Measurements from ENCODE around the gene SLC8B1.

SLC8B1 gene

DNA sequence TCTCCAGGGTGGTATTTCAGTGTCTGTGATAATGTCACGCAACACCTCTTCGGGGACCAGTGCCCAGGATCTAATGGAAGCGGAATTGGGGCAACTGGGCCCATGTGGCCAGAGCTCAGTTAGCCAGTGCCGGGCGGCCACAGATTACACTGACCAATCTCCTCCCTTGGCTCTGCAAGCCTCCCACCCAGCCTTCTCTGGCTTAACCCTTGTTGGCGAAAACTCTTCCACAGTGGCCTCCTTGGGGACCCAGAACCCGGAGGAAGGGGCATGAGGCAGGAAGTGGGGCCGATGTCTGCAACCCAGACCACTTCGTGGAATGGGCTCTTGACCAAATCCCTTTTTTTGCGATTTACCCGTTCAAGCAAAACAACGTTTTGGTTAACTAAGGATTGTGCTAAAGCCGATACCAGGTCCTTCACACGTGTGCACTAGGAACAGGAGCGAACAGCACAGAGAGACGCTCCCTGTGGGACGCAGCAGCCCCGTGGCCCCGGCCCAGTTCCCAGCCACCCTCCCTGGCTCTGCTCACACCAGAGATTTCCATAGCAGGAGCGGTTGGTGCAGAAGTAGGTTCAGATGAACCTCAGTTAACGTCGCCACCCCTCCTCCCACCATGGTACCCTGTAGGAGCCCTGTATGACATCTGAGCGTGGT is 38.2 kb downstream of the SLC8B1 start:
- no peak for FAIRE-seq
- no peak for DNase-seq (ENCODE audit: low spot score)

DNA sequence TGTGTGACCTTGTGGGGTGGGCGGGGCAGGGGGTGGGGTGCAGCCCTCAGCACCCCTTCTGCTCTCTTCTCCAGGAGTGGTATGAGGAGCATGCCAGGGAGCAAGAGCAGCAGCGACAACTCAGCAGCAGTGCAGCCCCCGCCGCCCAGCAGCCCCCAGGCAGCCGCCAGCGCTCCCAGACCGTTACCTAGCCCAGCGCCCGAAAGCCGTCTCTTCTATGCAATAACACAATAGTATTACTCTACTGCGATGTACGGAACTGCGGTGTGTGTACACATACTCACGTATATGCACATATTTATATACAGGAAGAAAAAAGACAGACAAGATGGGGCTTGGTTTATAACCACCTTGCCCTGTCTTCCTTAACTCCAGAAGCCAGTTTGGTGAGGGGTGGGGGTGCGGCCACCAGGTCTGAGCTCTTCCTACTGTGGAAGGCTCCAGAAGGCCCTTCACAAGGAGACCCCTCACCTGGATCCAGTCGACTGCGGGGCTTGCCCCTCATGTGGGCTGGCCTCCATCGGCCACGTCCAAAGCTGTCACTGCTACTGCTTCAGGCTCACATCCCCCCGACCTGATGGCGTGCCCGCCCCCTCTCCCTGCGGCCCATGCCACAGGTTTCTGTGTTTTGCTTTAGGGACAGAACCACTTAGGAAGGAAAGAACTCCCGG is 38.9 kb downstream of the SLC8B1 start:
- no peak for DNase-seq (ENCODE audit: low spot score)
- FAIRE-seq: no peak

DNA sequence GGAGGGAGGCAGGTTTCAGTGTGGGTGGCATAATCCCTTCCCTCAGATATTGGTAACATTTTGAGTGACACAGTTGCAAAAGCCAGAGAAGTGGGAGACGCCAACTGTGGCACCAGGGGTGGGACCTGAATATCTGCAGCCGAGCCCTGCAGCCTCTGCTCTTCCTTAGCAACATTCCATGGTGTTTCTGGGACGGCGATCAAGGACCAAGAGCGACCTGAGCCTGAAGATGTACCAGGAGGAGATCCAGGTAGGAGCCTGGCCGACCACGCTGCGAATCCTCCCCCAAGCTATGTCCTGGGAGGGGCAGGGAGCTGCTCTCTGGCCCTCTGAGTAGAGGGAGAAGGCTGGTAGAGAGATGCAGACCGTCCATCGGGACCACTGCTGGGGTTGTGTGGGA is 41.8 kb downstream of the SLC8B1 start:
- FAIRE-seq: no peak
- no peak for DNase-seq (ENCODE audit: low spot score)

DNA sequence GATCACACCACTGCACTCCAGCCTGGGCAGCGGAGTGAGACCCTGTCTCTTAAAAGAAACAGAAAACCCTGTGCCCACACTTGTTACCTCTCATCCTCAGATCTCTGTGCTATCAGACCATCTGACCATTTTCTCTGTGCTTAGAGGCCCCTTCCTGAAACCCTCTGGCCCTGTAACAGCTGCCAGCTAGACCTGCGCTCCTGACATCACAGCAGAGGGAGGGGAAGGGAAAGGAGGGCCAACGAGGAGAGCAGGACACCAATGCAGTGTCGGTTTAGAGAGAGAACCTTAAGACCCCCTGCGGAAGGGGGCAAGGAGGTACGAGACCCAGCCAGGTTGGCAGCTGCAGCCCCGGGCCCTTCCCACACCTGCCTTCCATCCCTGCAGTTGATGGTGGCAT is 42.4 kb downstream of the SLC8B1 start:
- DNase-seq (ENCODE audit: low spot score): no peak
- FAIRE-seq: no peak

DNA sequence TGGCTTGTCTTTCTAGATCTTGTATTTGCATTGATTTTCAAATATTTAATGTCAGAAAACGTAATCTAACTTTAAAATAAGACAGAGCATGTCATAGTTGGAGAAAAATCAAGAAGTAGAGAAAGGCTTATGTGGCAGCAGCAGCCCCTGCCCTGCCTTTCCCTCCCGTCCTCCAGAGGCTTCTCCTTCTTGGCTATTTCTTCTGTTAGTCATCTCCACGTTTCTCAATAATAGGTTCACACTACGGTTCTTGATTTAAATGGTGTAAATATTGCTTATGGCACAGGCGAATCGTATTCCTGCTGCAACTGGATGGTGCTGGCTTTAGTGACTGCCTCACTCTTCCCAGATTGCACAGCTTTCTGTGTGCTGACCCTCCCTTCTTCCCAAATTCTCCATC is 42.8 kb downstream of the SLC8B1 start:
- no peak for DNase-seq (ENCODE audit: low spot score)
- no peak for FAIRE-seq

DNA sequence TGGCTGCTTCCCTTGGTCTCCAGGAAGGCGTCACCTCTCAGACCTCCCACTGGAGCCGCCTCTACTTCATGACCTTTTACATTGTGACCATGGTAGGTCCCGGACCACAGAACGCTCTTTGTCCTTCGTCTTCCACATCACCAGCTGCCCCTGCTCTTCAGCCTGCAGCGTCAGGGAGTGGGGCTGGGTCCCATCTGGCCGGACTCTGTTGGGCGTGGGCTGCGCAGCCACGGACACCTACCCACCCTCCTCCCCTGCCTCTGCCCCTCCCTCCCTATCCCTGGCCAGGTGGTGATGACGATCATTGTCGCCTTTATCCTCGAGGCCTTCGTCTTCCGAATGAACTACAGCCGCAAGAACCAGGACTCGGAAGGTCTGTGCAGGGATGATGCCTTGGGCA is 43.3 kb downstream of the SLC8B1 start:
- FAIRE-seq: no peak

DNA sequence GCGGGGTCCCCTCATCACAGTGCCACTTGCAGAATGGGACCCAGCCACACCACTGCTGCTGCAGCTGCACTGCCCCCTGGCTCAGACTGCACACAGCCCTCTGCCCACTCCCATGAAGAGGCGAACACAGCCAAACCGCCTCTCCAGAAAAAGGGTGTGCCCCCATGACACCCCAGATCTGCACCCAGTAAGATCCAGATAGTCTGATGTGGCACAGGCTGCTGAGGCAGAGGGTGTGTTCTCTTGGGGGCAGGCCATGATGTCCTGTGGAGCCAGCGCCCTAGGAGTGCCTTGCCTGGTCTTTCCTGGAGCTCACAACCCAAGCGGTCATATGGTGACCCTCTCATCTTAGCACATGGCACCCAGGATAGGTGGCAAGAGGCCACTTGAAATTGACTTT is 44.4 kb downstream of the SLC8B1 start:
- no peak for FAIRE-seq
- DNase-seq (ENCODE audit: low spot score): no peak

More for the DNA sequence above, 43.3 kb downstream of the SLC8B1 start:
- DNase-seq (ENCODE audit: low spot score): no peak

DNA sequence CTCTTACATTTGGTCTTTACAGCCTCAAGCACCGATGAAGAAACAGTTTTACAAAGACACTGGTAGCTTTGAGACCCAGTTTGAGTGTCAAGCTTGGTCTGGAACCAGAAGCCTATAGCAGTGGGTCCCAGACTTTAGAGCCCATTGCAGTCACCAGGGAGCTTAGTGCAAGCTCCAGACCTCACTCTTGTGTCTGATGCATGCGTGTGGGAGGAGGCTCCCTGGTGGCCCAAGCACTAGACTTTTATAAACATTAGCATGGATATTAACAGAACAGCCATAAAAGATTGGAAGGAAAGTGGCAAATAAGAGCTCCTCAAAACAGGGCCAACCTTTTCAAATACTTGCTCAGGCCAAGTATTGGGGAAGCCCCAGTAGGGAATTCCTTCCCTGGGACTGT is 45.5 kb downstream of the SLC8B1 start:
- DNase-seq (ENCODE audit: low spot score) (no peak), FAIRE-seq (no peak)

DNA sequence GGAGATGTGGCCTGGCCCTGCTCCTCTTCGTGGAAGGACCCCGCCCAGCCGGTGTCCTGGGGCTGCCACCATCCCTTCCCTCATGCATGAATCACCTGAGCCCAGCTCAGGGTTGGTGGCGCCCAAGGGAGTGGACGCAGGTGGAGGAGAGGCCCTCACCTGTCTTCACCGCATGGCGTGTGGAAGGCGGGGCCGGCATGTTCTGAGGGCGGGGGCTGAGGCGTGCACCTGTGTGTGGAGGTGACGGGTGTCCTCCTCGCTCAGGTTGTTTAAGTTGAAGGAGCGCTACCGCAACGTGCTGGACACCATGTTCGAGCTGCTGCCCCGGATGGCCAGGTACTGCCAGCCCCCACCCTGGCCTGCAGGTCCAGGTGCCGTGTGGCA is 47.0 kb downstream of the SLC8B1 start:
- no peak for DNase-seq (ENCODE audit: low spot score)
- no peak for FAIRE-seq

DNA sequence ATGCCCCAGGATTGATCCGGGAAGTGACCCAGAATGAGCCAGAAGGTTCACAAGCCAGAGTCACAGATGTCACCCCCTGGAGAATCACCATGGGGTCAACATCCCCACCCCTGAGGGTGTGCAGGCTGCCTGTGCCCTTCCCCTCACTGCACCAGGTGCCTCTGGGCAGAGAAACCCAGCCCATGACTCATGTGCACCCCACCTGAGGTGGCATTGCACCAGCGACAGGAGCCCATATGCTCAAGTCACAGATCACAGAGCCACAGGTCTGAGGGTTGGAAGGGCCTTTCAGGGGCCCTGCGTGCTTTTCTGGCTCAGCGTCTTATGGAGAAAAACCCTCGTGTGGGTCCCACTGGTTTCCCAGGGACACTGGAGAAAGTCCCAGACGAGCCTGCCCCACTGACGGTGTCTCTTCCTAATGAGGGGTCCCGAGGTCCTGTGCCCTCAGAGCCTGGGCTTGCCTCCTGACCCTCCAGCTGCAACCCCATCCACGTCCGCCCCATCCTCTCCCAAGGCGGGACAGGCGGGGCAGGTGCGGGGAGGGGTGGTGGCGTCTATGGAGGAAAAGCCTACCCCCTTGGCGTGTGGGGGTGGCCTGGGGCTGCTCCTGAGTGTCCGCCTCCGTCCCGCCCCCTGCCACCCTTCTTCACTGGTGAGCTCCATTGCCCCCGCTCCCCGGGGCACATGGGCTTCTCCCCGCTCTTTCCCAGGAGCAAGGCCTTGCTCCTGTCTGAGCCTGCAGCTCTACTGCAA is 47.6 kb downstream of the SLC8B1 start:
- FAIRE-seq: no peak
- DNase-seq (ENCODE audit: low spot score): no peak

DNA sequence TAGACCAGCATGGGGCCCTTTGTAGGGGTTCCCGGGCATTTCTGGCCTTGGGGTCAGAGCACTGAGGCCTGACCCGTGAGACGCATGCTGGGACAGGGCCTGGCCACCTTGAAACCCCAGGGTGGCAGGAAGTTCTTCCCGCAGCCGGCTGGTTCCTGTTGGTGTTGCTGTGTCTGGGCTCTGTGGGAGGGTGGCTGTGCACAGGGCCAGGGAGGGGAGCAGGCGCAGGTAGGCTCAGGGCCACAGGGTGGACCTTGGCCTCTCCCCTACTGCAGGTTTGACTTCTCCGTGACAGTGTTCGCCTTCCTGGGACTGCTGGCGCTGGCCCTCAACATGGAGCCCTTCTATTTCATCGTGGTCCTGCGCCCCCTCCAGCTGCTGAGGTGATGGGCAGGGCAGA is 48.2 kb downstream of the SLC8B1 start:
- DNase-seq (ENCODE audit: low spot score) (no peak), FAIRE-seq (no peak)

DNA sequence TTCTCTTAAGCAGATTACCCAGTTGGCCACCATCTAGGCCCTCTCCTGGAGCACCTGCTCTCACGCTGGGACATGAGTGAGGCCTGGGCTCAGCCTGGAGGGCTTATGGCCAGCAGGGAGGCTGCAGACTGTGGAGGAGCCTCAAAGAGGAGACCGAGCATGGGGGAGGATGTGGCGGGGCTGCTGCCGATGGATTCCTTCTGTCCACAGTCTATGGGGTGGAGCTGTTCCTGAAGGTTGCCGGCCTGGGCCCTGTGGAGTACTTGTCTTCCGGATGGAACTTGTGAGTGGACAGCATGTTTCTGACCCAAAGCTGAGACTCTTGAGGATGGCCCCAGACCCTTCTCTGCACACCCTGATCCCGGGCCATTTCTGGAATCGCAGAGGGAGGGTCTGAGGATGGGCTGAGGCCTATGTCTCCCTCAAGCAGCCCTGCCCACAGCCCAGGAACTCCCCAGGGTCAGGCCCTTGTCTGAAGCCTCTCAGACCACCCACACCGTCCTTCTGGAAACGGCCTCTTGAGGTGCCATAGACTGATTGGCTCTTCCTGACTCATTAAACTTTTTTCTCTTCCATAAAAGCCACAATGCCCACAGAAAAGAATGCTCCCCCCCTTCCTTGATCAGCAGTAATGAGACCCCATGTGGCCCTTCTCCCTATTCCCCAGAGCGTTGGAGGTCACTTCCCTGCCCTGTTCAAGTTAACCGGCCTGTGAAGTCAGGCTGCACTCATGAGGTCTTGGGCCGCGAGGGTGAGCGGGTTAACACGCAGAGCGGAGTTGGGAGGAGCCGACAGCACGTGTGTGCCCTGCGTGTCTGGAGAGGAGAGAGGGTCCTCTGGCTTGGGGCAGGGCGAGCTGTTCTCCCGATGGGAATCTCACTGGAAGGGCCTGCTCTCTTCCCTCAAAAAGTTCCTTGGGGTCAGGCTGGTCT is 49.0 kb downstream of the SLC8B1 start:
- no peak for DNase-seq (ENCODE audit: low spot score)
- FAIRE-seq: no peak

DNA sequence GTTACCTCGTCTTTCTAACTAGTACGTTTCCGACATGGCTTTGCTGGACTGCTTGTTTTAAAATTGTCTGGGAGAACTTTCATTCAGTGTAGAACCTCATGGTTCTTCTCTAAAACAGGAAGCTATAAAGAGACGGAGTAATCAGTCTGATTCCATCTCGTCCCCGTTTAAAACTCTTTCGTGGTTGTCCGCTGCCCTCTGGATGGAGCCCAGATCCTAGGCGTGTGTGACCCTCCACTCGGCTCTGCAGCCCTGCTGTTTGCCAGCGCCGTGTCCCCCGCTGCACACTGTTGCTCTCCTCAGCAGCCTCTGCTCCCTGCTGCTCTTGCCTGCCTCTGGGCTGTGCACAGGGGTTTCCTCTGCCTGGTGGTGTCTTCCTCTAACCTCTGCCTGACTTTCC is 50.2 kb downstream of the SLC8B1 start:
- no peak for DNase-seq (ENCODE audit: low spot score)
- FAIRE-seq: no peak

DNA sequence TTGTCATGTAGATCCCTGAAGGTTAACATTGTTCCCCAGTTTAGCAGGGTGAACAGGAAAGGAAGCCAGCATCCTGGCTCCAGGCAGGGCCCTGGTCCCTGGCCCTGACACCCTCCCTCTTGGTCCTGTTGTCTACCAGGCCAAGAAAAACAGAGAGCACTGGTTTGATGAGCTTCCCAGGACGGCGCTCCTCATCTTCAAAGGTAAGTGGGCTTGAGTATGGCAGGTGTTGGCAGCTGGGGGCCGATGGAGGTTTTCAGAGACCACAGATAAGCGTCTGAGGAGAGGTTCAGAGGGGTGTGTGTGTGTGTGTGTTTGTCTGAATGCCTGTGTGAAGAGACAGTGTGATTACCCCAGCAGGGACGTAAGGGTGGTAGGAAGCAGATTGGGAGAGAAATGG is 56.3 kb downstream of the SLC8B1 start:
- DNase-seq (ENCODE audit: low spot score) (no peak), FAIRE-seq (no peak)

DNA sequence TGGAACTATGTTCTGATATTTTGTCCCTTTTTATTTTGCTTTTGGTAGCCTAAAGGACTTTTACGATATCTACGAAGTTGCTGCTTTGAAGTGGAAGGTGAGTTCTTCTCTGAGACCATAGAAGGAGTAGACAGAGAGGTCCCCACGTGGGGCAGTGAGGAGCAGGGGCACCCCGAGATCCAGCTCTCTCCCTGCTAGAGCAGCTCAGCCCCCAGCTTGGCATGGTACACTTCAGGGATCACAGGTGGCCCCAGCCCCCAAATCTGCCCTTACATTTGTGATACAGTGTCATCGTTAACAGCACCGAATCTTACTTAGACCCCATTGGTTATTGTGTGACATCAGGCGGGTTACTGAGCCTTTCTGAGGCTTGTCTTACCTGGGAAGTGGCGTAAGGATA is 56.8 kb downstream of the SLC8B1 start:
- no peak for FAIRE-seq

DNA sequence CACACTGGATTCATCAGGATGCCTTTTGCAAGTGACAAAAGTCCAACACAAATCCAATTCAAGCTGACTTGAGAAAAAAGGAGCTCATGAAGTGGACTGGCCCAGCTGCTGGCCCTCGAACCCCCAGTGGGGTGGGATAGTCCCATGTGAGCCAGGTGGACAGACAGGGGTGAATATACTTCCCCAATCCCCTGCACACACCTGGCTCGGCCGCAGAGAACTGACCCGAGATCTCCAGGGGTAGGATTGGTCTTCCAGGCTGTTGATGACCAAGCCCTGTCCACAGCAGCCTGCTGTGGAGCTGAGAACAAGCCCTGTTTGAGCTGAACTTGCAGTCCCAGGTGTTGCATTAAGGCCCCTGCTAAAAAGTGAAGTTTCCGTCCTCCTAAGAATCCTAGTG is 57.4 kb downstream of the SLC8B1 start:
- no peak for DNase-seq (ENCODE audit: low spot score)
- no peak for FAIRE-seq

More for the DNA sequence above, 56.8 kb downstream of the SLC8B1 start:
- no peak for DNase-seq (ENCODE audit: low spot score)

DNA sequence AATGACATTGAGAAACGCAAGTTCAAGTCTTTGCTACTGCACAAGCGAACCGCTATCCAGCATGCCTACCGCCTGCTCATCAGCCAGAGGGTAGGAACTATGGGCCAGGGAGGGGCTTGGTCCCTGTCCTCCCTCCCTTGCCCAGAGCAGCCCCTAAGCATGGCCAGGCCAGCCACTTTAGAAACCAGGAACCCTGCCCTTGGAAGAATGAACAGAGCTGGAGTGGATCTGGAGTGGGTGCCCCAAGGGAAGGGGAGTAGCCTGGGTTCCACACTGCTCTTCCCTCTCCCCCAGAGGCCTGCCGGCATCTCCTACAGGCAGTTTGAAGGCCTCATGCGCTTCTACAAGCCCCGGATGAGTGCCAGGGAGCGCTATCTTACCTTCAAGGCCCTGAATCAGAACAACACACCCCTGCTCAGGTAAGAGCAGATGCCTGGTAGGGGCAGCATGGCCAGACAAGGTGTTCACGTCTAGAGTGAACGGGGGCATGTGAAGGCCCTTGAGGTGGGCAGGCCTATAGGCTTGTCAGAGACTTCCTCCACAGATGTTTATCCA is 57.9 kb downstream of the SLC8B1 start:
- no peak for DNase-seq (ENCODE audit: low spot score)
- no peak for FAIRE-seq

DNA sequence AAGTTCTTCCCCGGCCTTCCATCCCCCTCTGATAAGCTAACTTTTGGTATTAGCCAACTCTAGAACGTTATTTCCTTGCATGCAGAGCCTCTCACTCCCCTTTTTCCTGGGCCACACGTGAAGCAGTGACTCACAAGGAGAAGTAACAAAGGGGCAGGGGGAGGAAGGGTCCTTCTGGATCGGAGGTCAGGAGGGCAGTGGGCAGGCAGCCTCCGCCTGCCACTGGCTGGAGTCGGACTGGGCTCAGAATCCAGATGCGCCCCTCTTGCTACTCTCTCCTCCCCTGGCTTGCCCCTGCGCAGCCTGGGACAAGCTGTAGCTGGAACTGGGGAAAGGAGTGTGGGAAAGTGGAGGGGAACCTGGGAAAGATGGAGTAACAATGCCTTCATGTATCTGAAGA is 58.6 kb downstream of the SLC8B1 start:
- DNase-seq (ENCODE audit: low spot score) (no peak), FAIRE-seq (no peak)

DNA sequence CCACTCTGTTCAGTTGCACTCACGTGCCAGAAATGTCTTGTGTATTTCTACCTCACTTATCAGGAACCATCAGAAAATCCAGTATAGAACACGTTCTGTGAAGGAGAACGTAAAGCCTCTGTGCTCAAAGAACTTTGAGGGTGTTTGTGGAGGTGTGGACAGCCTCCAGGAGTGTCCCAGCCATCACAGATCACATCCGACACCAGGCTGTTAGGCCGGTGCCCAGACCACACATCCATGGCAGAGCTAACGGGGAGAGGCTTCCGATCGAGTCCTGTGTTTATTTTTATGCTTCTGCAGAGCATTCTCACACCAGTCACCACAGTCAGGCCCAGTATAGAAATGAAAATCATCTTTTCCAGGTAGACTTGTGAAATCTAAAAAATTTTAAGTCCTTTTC is 60.1 kb downstream of the SLC8B1 start:
- FAIRE-seq: no peak

DNA sequence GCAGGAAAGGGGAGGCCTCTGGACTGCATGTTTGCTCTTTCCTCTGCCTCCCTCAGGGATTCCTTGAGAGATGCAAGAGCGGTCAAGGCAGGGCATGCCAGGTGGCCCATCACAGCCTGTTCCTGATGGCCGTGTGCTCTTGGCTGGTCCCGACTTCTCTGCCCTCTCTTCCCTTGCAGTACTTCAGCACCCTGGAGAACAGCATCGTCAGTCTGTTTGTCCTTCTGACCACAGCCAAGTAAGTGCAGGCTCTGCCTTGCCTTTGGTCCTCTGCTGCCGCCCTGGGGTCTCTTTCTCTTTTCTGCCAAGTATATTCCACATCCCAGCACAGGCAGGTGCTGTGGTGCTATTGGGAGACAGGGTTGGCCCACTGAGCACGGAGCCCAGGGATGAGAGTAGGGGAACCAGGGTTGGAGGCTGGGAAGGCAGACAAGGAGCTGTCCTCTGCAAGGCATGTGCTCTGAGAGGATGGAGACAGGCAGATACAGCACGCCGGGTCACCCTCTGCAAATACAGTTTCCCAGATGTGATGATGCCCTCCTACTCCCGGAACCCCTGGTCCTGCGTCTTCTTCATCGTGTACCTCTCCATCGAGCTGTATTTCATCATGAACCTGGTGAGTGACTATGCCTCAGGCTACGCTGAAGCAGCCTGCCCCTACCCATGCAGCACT is 61.7 kb downstream of the SLC8B1 start:
- no peak for FAIRE-seq

More for the DNA sequence above, 60.1 kb downstream of the SLC8B1 start:
- DNase-seq (ENCODE audit: low spot score): no peak

More for the DNA sequence above, 61.7 kb downstream of the SLC8B1 start:
- DNase-seq (ENCODE audit: low spot score): no peak
